Skeletal muscle satellite cell (primary cell): ENCODE data around the gene PLOD2.

ENCODE experiments used
- H3K27me3 ChIP-seq: 2 replicates; pipeline ENCODE4 v1.7.0; 2013; ENCODE audit warnings: low read length; ENCODE audit not compliant: control insufficient read depth, insufficient read depth
- H3K36me3 ChIP-seq: 2 replicates; pipeline ENCODE4 v1.7.0; 2013; ENCODE audit warnings: mild to moderate bottlenecking, control low read depth, low read length; ENCODE audit not compliant: insufficient read depth
- H3K4me1 ChIP-seq: 2 replicates; pipeline ENCODE4 v1.7.0; 2013; ENCODE audit warnings: low read length; ENCODE audit not compliant: control insufficient read depth, insufficient read depth
- H3K4me2 ChIP-seq: 2 replicates; pipeline ENCODE4 v1.7.0; 2013; ENCODE audit warnings: mild to moderate bottlenecking, low read length
- H3K4me3 ChIP-seq: 2 replicates; pipeline ENCODE4 v1.7.0; 2013; ENCODE audit warnings: low read length
- H3K9ac ChIP-seq: 2 replicates; pipeline ENCODE4 v1.7.0; 2013; ENCODE audit warnings: mild to moderate bottlenecking, low read depth, low read length, moderate library complexity
- H3K9me3 ChIP-seq: replicated peaks from 2 replicates; pipeline ENCODE4 v1.7.0; 2013; ENCODE audit warnings: mild to moderate bottlenecking, control low read depth, low read length

Gene PLOD2

GRCh38 chr3:146184241-146185015 lies 23.4 kb upstream of the PLOD2 start:
- Histone ChIP-seq H3K4me3 (no peak overlapping the region), H3K36me3 (no peaks in the 10 kb centered on the region), H3K4me1 (peaks cover 9% of the 10 kb centered on the region), H3K9ac (no peak overlapping the region), H3K9me3 (no peaks in the 10 kb centered on the region), H3K27me3 (no peaks in the 10 kb centered on the region), H3K4me2 (no peak overlapping the region)

DNA sequence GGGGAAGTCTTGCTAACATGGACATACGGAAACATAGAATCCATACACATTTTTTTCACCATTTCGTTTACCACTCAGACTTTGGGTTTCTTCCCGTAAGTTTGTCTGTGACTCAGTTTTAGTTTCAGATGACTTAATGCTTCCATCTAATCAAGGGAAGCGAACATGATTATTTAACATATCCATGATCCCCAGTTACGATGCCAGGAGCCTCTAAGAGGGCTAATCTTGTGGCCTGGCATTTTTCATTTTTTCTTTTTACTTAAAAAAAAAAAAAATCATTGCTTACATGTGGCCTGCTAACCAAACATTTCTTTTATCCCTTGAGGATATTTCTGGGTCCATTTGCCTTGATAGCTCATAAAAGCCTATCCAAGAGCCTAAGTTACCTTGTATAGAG lies 20.2 kb upstream of the PLOD2 start:
- no peak overlapping the region for H3K9ac ChIP-seq
- H3K9me3 ChIP-seq: no peaks in the 10 kb centered on the region
- H3K4me3 ChIP-seq: no peak overlapping the region
- no peaks in the 10 kb centered on the region for H3K36me3 ChIP-seq
- no peaks in the 10 kb centered on the region for H3K27me3 ChIP-seq
- H3K4me1 ChIP-seq: peaks cover 9% of the 10 kb centered on the region
- no peak overlapping the region for H3K4me2 ChIP-seq

GRCh38 chr3:146180376-146180775 lies 19.4 kb upstream of the PLOD2 start:
- Histone ChIP-seq H3K4me2 (no peak overlapping the region), H3K9me3 (no peaks in the 10 kb centered on the region), H3K36me3 (no peaks in the 10 kb centered on the region), H3K9ac (no peak overlapping the region), H3K4me3 (no peak overlapping the region), H3K4me1 (peaks cover 9% of the 10 kb centered on the region), H3K27me3 (no peaks in the 10 kb centered on the region)

GRCh38 chr3:146178006-146178689 lies 17.2 kb upstream of the PLOD2 start:
- H3K4me3 ChIP-seq: no peak overlapping the region
- H3K36me3 ChIP-seq: no peaks in the 10 kb centered on the region
- no peak overlapping the region for H3K4me2 ChIP-seq
- H3K9ac ChIP-seq: no peak overlapping the region
- H3K9me3 ChIP-seq: no peaks in the 10 kb centered on the region
- H3K4me1 ChIP-seq: no peaks in the 10 kb centered on the region
- no peaks in the 10 kb centered on the region for H3K27me3 ChIP-seq

GRCh38 chr3:146177519-146177918 lies 16.5 kb upstream of the PLOD2 start:
- H3K36me3 ChIP-seq: no peaks in the 10 kb centered on the region

GRCh38 chr3:146177072-146177471 lies 16.1 kb upstream of the PLOD2 start:
- Histone ChIP-seq H3K9ac (no peak overlapping the region), H3K9me3 (no peaks in the 10 kb centered on the region), H3K27me3 (no peaks in the 10 kb centered on the region), H3K36me3 (no peaks in the 10 kb centered on the region), H3K4me1 (no peaks in the 10 kb centered on the region), H3K4me2 (no peak overlapping the region), H3K4me3 (no peak overlapping the region)

More at GRCh38 chr3:146177519-146177918, 16.5 kb upstream of the PLOD2 start:
- no peak overlapping the region for H3K4me3 ChIP-seq
- H3K9me3 ChIP-seq: no peaks in the 10 kb centered on the region
- no peak overlapping the region for H3K9ac ChIP-seq
- no peaks in the 10 kb centered on the region for H3K4me1 ChIP-seq
- no peaks in the 10 kb centered on the region for H3K27me3 ChIP-seq
- H3K4me2 ChIP-seq: no peak overlapping the region

- Histone ChIP-seq H3K4me2 (no peak overlapping the region), H3K9ac (no peak overlapping the region), H3K9me3 (no peaks in the 10 kb centered on the region), H3K36me3 (no peaks in the 10 kb centered on the region), H3K27me3 (no peaks in the 10 kb centered on the region), H3K4me1 (peaks cover under 1% of the 10 kb centered on the region), H3K4me3 (no peak overlapping the region)
These were observed 11.6 kb upstream of the PLOD2 start for GRCh38 chr3:146172586-146172985.

DNA sequence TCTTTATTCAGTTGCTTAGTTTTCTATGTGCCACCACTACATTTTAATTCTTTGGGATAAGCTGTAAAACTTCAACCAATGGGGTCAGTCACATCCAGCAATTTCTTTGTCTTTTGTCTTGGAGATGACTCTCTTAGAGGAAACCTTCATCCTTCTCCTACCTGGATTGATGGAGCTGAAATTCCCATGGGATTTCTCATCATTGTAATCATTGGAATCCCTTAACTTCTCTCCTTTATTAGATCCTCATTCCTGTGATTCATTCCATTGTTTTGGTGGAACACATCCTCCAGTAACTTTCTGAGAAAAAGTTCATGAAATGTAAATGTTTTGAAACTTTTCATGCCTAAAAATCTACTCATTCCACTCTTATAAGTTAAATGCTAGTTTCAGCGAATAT lies 9.6 kb upstream of the PLOD2 start:
- no peaks in the 10 kb centered on the region for H3K27me3 ChIP-seq
- no peak overlapping the region for H3K4me3 ChIP-seq
- H3K4me2 ChIP-seq: no peak overlapping the region
- H3K36me3 ChIP-seq: no peaks in the 10 kb centered on the region
- H3K4me1 ChIP-seq: peaks cover 19% of the 10 kb centered on the region
- no peaks in the 10 kb centered on the region for H3K9me3 ChIP-seq
- H3K9ac ChIP-seq: no peak overlapping the region

GRCh38 chr3:146169891-146170290 lies 8.9 kb upstream of the PLOD2 start:
- no peaks in the 10 kb centered on the region for H3K27me3 ChIP-seq
- no peaks in the 10 kb centered on the region for H3K36me3 ChIP-seq
- no peaks in the 10 kb centered on the region for H3K9me3 ChIP-seq
- H3K4me3 ChIP-seq: no peak overlapping the region
- no peak overlapping the region for H3K4me2 ChIP-seq
- H3K9ac ChIP-seq: no peak overlapping the region
- H3K4me1 ChIP-seq: peaks cover 26% of the 10 kb centered on the region

DNA sequence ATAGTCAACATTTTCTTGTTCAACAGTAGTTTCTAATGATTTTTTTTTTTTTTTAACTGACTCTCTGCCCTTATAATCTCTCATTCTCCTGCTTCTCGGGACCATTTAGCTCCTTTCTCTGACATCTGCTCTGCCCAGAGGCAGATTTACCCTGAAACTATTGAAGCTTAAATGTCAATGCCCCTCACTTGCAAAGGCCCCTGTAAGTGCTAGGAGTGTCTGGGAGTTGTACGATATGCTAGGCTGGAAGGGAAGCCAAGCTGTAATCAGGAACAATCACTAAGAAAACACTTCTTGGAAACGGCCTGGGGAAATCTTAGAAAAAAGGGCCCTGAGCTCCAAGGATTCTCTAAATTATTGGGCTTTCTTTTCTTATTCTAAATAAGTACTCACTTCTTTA lies 5.8 kb upstream of the PLOD2 start:
- H3K27me3 ChIP-seq: no peaks in the 10 kb centered on the region
- H3K4me3 ChIP-seq: peak overlapping the region; percentile 19
- H3K4me1 ChIP-seq: peaks cover 55% of the 10 kb centered on the region
- H3K4me2 ChIP-seq: peak overlapping the region; percentile 62
- H3K9ac ChIP-seq: peak overlapping the region; percentile 66
- H3K9me3 ChIP-seq: no peaks in the 10 kb centered on the region
- H3K36me3 ChIP-seq: no peaks in the 10 kb centered on the region

DNA sequence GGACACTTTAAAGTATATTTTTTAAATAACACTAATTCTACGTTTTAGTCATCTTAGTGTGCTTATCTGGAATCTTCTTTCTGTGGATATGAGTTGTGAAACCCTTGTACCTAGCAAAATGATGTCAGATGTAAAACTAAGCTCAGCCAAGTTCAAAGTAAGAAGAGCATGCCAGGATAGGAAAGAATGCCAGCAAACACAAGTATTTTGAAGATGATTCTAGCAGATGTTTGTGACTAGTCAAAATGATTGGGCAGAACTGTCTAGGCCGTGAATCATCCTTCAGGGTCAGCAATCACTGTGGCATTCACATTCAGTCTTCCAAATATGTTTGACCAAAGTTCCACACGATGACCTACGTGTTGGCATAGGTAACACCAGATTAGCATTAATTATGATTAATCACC lies 5.4 kb upstream of the PLOD2 start:
- Histone ChIP-seq H3K4me1 (peaks cover 56% of the 10 kb centered on the region), H3K4me3 (peak overlapping the region; percentile 19), H3K4me2 (peak overlapping the region; percentile 64), H3K27me3 (no peaks in the 10 kb centered on the region), H3K9ac (peak overlapping the region; percentile 74), H3K36me3 (no peaks in the 10 kb centered on the region), H3K9me3 (no peaks in the 10 kb centered on the region)

GRCh38 chr3:146165877-146166276 lies 4.9 kb upstream of the PLOD2 start:
- peak overlapping the region; percentile 74 for H3K9ac ChIP-seq
- no peaks in the 10 kb centered on the region for H3K9me3 ChIP-seq
- H3K27me3 ChIP-seq: no peaks in the 10 kb centered on the region
- no peaks in the 10 kb centered on the region for H3K36me3 ChIP-seq
- H3K4me1 ChIP-seq: peaks cover 56% of the 10 kb centered on the region
- peak overlapping the region; percentile 64 for H3K4me2 ChIP-seq
- peak overlapping the region; percentile 12 for H3K4me3 ChIP-seq
